OCI-LY1 (cell line): ENCODE measurements around the gene FOXC1.

Experiments used
- H2AFZ ChIP-seq: fragments of 200-600 bp; sonication (generic), shearing (Covaris generic); 2 replicates; pipeline ENCODE4 v1.6.0; 2014; ENCODE audit warnings: antibody characterized with exemption, mild to moderate bottlenecking, low read length
- H3F3A ChIP-seq: fragments of 200-600 bp; sonication (generic), shearing (Covaris generic); 2 replicates; pipeline ENCODE4 v1.6.0; 2014; ENCODE audit warnings: mild to moderate bottlenecking, antibody characterized with exemption, low read length, moderate library complexity; ENCODE audit not compliant: insufficient read depth
- H3K27ac ChIP-seq: fragments of 200-600 bp; sonication (generic); 2 replicates; pipeline ENCODE4 v1.5.1; 2014; ENCODE audit warnings: low read length, mixed run types, mild to moderate bottlenecking, low read depth; ENCODE audit not compliant: poor library complexity, severe bottlenecking
- H3K27me3 ChIP-seq: fragments of 200-600 bp; sonication (generic); 2 replicates; pipeline ENCODE4 v1.6.0; 2014; ENCODE audit warnings: antibody characterized with exemption, mild to moderate bottlenecking, low read length, moderate library complexity; ENCODE audit not compliant: insufficient read depth
- H3K36me3 ChIP-seq: fragments of 200-600 bp; sonication (generic); 2 replicates; pipeline ENCODE4 v1.6.1; 2014; ENCODE audit warnings: mild to moderate bottlenecking, antibody characterized with exemption, low read length, moderate library complexity, mixed read lengths; ENCODE audit not compliant: insufficient read depth
- H3K4me1 ChIP-seq: fragments of 200-600 bp; sonication (generic); 2 replicates; pipeline ENCODE4 v1.5.1; 2014; ENCODE audit warnings: mild to moderate bottlenecking, low read length, moderate library complexity; ENCODE audit not compliant: insufficient read depth, severe bottlenecking
- H3K4me2 ChIP-seq: fragments of 200-600 bp; sonication (generic), shearing (Covaris generic); 2 replicates; pipeline ENCODE4 v1.6.1; 2014; ENCODE audit warnings: low read length
- H3K4me3 ChIP-seq: fragments of 200-600 bp; sonication (generic); 2 replicates; pipeline ENCODE4 v1.5.1; 2014; ENCODE audit warnings: low read length, low read depth, mild to moderate bottlenecking, mixed read lengths; ENCODE audit not compliant: poor library complexity, severe bottlenecking
- H3K79me2 ChIP-seq: fragments of 200-600 bp; shearing (Covaris generic); 2 replicates; pipeline ENCODE4 v1.6.1; 2016; ENCODE audit warnings: mixed run types, low read length, mixed read lengths; ENCODE audit not compliant: insufficient read depth
- H3K9ac ChIP-seq: fragments of 200-600 bp; sonication (generic), shearing (Covaris generic); 2 replicates; pipeline ENCODE4 v1.6.1; 2014; ENCODE audit warnings: mild to moderate bottlenecking, low read length, mixed read lengths
- H3K9me2 ChIP-seq: fragments of 200-600 bp; sonication (generic), shearing (Covaris generic); 2 replicates; pipeline ENCODE4 v1.6.1; 2014; ENCODE audit warnings: low read depth, mild to moderate bottlenecking, low read length, mixed read lengths
- H3K9me3 ChIP-seq: fragments of 200-600 bp; shearing (Covaris generic); 2 replicates; pipeline ENCODE4 v1.6.1; 2014; ENCODE audit warnings: low read length, mixed read lengths
- H4K20me1 ChIP-seq: fragments of 200-600 bp; sonication (generic), shearing (Covaris generic); 2 replicates; pipeline ENCODE4 v1.6.0; 2016; ENCODE audit warnings: mild to moderate bottlenecking, low read length; ENCODE audit not compliant: insufficient read depth
- CTCF ChIP-seq: fragments of 200-600 bp; sonication (generic), shearing (Covaris generic); IDR thresholded peaks from 2 replicates; pipeline ENCODE4 v1.5.1; 2017; ENCODE audit warnings: mild to moderate bottlenecking, antibody characterized with exemption, low read length, moderate library complexity, mixed read lengths
- EZH2 ChIP-seq: fragments of 200-600 bp; sonication (generic), shearing (Covaris generic); IDR thresholded peaks from 2 replicates; pipeline ENCODE4 v1.8.0; 2017; ENCODE audit warnings: borderline replicate concordance, mixed run types, mild to moderate bottlenecking, antibody characterized with exemption, low read length, moderate library complexity, mixed read lengths

The FOXC1 gene

GRCh38 chr6:1622220-1622850, 12.6 kb downstream of the FOXC1 start:
- H3K9me3 ChIP-seq: no peaks in the 10 kb centered on the region
- H2AFZ ChIP-seq: no peak overlapping the region
- TF ChIP-seq CTCF: no peak
- TF ChIP-seq EZH2: no peak
- peaks cover 8% of the 10 kb centered on the region for H3K4me1 ChIP-seq
- H3F3A ChIP-seq: no peaks in the 10 kb centered on the region
- H3K4me2 ChIP-seq: no peak overlapping the region
- no peaks in the 10 kb centered on the region for H3K9me2 ChIP-seq
- peaks cover 42% of the 10 kb centered on the region for H3K36me3 ChIP-seq
- H3K4me3 ChIP-seq: no peak overlapping the region
- no peaks in the 10 kb centered on the region for H3K79me2 ChIP-seq
- H3K27ac ChIP-seq: no peak overlapping the region
- H3K9ac ChIP-seq: no peak overlapping the region
- no peaks in the 10 kb centered on the region for H4K20me1 ChIP-seq
- peaks cover 13% of the 10 kb centered on the region; the same call in 1 of the 2 replicates for H3K27me3 ChIP-seq

DNA sequence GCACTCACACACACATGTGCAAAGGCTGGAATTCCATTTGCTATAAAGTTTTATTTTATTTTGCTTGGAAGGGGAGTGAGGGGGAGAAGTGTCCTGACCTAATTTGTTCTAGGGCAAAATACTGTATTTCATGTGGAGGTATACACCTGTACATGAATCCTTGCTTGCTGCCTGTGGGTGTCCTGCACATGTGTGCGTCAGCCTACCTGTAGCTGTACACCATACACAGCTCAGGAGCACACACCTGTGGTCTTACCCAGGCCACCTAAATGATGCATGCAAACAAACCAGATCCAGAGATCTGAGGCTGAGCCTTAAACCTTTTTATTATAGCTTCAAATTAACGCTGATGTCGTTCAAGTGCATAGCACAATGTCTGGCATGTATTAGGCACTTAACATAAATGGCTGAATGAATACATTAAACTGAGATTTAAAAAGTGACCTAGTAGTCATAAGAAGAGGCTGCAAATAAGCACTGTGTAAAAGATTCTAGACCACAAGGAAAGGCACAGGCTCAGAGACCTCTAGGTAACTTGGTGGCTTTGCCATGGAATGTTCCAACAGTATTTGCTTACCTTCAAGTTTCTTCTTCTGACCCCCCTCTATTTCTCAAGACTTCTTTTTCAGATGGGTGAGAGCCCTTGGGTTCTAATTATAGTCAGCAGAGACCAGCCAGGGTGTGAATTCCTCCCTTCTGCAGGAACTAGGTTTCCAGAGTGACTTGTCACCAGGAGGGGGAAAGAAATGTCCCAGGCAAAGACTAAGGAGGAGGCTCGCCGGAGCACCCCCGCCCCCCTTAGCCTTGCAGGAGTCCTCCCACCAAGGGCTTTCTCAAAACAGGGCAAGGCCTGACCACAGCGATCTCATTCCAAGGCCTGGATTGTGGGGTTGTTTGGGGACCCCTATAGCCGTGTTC, 13.4 kb downstream of the FOXC1 start:
- TF ChIP-seq EZH2 (no peak), CTCF (no peak)
- Histone ChIP-seq H3K4me2 (no peak overlapping the region), H4K20me1 (no peaks in the 10 kb centered on the region), H3K9me3 (no peaks in the 10 kb centered on the region), H3K79me2 (no peaks in the 10 kb centered on the region), H3K4me3 (no peak overlapping the region), H3F3A (no peaks in the 10 kb centered on the region), H3K27me3 (peaks cover 13% of the 10 kb centered on the region; the same call in 1 of the 2 replicates), H2AFZ (no peak overlapping the region), H3K27ac (no peak overlapping the region), H3K9ac (no peak overlapping the region), H3K36me3 (peaks cover 39% of the 10 kb centered on the region), H3K9me2 (no peaks in the 10 kb centered on the region), H3K4me1 (peaks cover 8% of the 10 kb centered on the region)

GRCh38 chr6:1623769-1624057, 14.0 kb downstream of the FOXC1 start:
- peaks cover 13% of the 10 kb centered on the region; the same call in 1 of the 2 replicates for H3K27me3 ChIP-seq

More at GRCh38 chr6:1623769-1624057, 14.0 kb downstream of the FOXC1 start:
- peaks cover 39% of the 10 kb centered on the region for H3K36me3 ChIP-seq
- H3K4me3 ChIP-seq: no peak overlapping the region
- no peak overlapping the region for H3K9ac ChIP-seq
- TF ChIP-seq EZH2 (no peak), CTCF (no peak)
- H2AFZ ChIP-seq: no peak overlapping the region
- no peaks in the 10 kb centered on the region for H3K79me2 ChIP-seq
- H3K4me1 ChIP-seq: peaks cover 8% of the 10 kb centered on the region
- no peaks in the 10 kb centered on the region for H4K20me1 ChIP-seq
- no peak overlapping the region for H3K27ac ChIP-seq
- no peaks in the 10 kb centered on the region for H3F3A ChIP-seq
- no peaks in the 10 kb centered on the region for H3K9me2 ChIP-seq
- H3K9me3 ChIP-seq: no peaks in the 10 kb centered on the region
- H3K4me2 ChIP-seq: no peak overlapping the region
